NT2/D1 (cell line): ENCODE data around the gene USH2A.

ENCODE experiments used
- YY1 ChIP-seq: IDR thresholded peaks from 2 replicates; pipeline ENCODE4 v1.6.1; 2011; ENCODE audit not compliant: insufficient read length, insufficient read depth
- ZNF274 ChIP-seq: IDR thresholded peaks from 2 replicates; pipeline ENCODE4 v1.6.1; 2011; ENCODE audit warnings: mild to moderate bottlenecking, low read depth, low read length

GRCh38 chr1:216051071-216051470, 372.2 kb downstream of the USH2A start:
- TF ChIP-seq ZNF274 (no peak), YY1 (no peak)
